Fibroblast of lung (primary cell): ENCODE measurements around the gene SULF2.

Source experiments
- CTCF ChIP-seq, 2 donors: IDR thresholded peaks in 1 of 2; conservative IDR thresholded peaks in 1 of 2; 1 replicate in 1 of 2; 2 replicates in 1 of 2; pipeline ENCODE4 v1.5.1; 2011 to 2012; ENCODE audit warnings: low read length in 2 of 2, control low read depth in 1 of 2, inconsistent platforms in 1 of 2, low read depth in 1 of 2, mild to moderate bottlenecking in 1 of 2
- EZH2 ChIP-seq: IDR thresholded peaks from 2 replicates; pipeline ENCODE4 v1.5.1; 2012; ENCODE audit warnings: low read length, control low read depth, mild to moderate bottlenecking; ENCODE audit errors: missing control alignments

- TF ChIP-seq CTCF (conservative IDR thresholded peaks at IDR 0.05 in 1 of 2, IDR thresholded peaks at IDR 0.05 in 1 of 2; ENCODE audit: low read depth in 1 of 2, low read length in 2 of 2) (no peak), EZH2 (no peak)
These were observed 3.2 kb downstream of the SULF2 start for GRCh38 chr20:47782076-47782475.
